Astrocyte of the cerebellum (primary cell): ENCODE data around the gene PCSK5.

Source experiments
- DNase-seq: peaks from one replicate; pipeline ENCODE4 v3.0.0-alpha.2; 2011; ENCODE audit warnings: low read depth
- H3K4me3 ChIP-seq: 2 replicates; pipeline ENCODE4 v1.5.1; 2011; ENCODE audit warnings: mild to moderate bottlenecking, low read depth, low read length, moderate library complexity
- in situ Hi-C: cut with HindIII; loops from 2 replicates; pipeline ENCODE4 v1.10.0; 2017; ENCODE audit warnings: low sequenced_read_pairs
- TF ChIP-seq, protein P1 (sequence below): IDR thresholded peaks from 2 replicates; pipeline ENCODE4 v1.5.1; 2012; ENCODE audit warnings: low read length, low read depth, moderate library complexity, mild to moderate bottlenecking; ENCODE audit errors: missing control alignments

Gene PCSK5

DNA sequence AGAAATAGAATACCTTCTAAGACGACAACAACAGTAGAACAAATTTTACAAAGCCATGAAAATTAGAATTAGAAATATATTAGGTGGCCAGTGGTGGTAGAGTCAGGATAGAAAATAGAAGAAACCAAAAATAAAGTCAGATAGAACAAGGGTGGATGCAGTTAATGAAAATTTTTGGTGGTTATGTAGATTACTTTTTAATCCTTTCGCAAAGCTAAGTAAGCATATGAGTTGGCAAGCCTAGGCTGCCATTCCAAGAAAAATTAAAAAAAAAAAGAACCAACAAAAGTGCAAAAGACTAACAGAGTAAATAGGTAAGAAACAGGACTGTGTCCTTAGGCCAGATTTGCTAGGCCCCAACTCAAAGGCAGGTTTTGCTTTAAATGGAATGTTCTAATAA, 56.8 kb downstream of the PCSK5 start:
- in situ Hi-C loops, result no loop called here
- TF ChIP-seq, protein P1, sequence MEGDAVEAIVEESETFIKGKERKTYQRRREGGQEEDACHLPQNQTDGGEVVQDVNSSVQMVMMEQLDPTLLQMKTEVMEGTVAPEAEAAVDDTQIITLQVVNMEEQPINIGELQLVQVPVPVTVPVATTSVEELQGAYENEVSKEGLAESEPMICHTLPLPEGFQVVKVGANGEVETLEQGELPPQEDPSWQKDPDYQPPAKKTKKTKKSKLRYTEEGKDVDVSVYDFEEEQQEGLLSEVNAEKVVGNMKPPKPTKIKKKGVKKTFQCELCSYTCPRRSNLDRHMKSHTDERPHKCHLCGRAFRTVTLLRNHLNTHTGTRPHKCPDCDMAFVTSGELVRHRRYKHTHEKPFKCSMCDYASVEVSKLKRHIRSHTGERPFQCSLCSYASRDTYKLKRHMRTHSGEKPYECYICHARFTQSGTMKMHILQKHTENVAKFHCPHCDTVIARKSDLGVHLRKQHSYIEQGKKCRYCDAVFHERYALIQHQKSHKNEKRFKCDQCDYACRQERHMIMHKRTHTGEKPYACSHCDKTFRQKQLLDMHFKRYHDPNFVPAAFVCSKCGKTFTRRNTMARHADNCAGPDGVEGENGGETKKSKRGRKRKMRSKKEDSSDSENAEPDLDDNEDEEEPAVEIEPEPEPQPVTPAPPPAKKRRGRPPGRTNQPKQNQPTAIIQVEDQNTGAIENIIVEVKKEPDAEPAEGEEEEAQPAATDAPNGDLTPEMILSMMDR, result no peak

DNA sequence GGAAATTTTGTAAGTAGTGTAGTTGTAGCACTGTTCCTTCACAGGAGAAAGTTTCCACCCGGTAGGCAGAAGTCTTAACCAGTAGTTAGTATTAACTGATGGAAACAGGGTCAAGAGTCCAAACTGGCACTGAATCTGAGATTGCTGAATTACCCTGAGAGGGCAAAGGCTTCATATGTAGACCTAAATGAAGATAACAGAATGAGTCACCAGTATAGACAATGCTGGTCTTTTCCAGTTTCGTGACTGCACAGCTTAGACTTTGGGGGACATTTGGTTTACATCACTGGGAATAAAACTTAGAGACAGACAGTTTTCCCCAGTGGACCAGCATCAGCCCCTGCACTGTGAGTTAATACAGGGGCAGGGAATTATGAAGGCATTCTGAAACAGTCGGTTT, 60.5 kb downstream of the PCSK5 start:
- no peak overlapping the region for H3K4me3 ChIP-seq
- in situ Hi-C loops, result no loop called here
- TF ChIP-seq, protein P1, result no peak
- no peak for DNase-seq

More for the DNA sequence above, 56.8 kb downstream of the PCSK5 start:
- no peak overlapping the region for H3K4me3 ChIP-seq
- no peak for DNase-seq

DNA sequence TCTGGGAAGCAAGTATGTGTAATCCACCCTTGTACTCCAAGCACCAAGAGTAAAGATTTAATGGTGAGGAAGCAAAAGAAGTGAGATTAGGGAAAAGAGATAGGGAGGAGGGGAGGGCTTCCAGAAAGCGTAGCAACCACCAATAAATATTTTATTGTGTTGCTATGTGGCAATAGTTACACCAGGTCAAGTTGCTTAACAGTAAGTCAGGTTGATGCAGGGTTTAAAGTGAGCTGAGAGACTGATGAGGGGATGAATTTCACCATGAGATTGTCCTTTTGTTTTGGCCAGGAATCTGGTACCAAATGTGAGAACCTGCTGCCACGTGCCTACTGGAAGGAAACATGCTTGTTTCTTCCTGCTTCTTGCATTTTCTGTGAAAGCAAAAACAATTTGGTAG, 62.7 kb downstream of the PCSK5 start:
- no peak for DNase-seq
- no peak overlapping the region for H3K4me3 ChIP-seq
- in situ Hi-C loops, result no loop called here

DNA sequence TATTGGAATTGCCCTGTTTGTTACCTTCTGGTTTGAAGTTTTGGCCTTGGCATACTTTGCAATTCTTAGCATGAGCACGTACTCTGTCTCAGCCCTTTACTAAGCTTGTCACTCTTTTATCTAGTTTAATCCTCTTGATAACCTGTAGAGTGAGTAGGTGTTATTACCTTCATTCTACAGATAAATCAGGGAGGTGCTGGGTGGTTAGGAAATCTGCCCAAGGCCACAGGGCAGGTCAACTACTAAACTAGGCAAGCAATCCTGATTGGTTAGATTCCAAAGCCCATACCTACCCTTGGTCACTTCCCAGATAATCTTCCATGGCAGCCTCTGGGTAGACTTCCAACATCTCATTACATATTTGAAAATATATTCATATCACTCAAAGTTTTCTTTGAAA, 65.7 kb downstream of the PCSK5 start:
- in situ Hi-C loops, result no loop called here
- DNase-seq, result no peak
- no peak overlapping the region for H3K4me3 ChIP-seq
- TF ChIP-seq, protein P1, result no peak

More for the DNA sequence above, 62.7 kb downstream of the PCSK5 start:
- TF ChIP-seq, protein P1, result no peak

DNA sequence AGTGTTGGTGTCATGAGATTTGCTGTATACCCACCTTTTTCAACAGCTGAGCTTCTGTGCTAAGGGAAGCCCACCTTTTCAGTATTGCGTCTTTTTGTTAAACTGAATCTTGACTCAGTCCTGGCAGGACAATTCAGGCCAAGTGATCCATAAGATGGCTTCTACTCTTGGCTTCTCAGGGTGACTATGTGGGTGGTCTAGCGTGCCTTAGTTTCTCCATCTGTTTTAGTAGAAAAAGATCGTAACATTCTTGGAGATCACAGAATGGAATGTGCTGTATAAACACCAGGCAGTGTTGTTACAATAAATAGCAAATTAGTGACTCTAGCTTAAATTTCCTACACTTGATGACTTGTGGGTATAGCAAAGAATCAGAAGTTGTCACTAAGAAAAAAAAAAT, 66.6 kb downstream of the PCSK5 start:
- in situ Hi-C loops, result no loop called here
- DNase-seq, result no peak
- TF ChIP-seq, protein P1, result no peak
- no peak overlapping the region for H3K4me3 ChIP-seq

DNA sequence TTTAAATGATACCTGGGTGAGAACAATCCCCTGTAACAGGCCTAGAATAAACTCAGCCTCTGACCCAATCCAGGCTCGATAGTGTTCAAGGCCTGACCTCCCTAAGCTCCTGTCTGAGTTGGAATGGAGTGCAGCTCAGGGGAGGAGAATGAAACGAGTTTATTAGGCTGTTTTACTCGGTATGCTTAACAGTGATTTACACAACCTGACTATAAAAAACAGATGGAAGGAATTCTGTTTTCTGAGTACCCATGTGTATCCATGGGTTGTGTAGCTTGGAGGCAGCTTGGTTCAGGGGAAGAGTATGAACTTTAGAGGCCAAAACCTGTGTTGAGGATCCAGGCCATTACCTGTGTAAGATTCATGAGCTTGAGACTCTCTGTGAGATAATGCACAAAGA, 67.8 kb downstream of the PCSK5 start:
- no peak for DNase-seq
- no peak overlapping the region for H3K4me3 ChIP-seq
- TF ChIP-seq, protein P1, result no peak

DNA sequence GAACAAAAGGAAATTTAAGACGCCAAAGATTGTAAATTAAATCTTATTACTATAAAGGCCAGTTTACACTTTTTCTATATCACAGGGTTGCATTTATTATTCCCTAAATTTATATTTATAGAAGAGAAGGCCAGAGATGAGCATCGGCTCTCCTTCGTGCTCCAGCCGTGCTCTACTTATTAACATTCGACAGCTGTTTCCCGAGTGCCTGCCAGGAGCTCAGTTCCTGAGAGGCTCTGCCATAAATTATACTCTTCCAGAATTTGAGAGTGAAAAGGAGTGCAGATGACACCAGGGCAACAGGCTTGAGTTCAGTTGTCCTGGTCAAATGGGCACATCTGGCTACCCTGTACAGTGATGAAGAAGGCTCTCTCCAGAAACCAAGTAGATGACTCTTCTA, 70.1 kb downstream of the PCSK5 start:
- in situ Hi-C loops, result no loop called here

More for the DNA sequence above, 67.8 kb downstream of the PCSK5 start:
- in situ Hi-C loops, result no loop called here

More for the DNA sequence above, 70.1 kb downstream of the PCSK5 start:
- DNase-seq, result no peak
- no peak overlapping the region for H3K4me3 ChIP-seq
- TF ChIP-seq, protein P1, result no peak
